ENCODE data around the gene ERBIN. TPM values are rescaled to one million over a fixed set of nuclear protein-coding genes. Genes with fewer than 3 reads are reported as not detected.
"Not testable (repeated sequence)": the region's sequence is repeated elsewhere in the genome, so short reads cannot be mapped to it uniquely, and the experiment has no call there.

Gene ERBIN
- polyA plus RNA-seq, 2 of the 4 experiments (the other 2 are of a cell fraction), result 24.3 to 57.7 TPM

- Histone ChIP-seq H3K4me3 (no peak overlapping the region), H3K4me2 (no peak overlapping the region), H3K9me3 (no peaks in the 10 kb centered on the region), H3K4me1 (no peaks in the 10 kb centered on the region), H3K27ac (no peak overlapping the region)
- TF ChIP-seq EP300 (IDR thresholded peaks at IDR 0.05) (no peak), CTCF (IDR thresholded peaks at IDR 0.05) (no peak), CHD2 (IDR thresholded peaks at IDR 0.05; ENCODE audit: low read length, partially characterized antibody) (no peak), JUN (IDR thresholded peaks at IDR 0.05) (no peak), TFCP2L1 (CRISPR knock-in tag; IDR thresholded peaks at IDR 0.05) (no peak), POLR2A (IDR thresholded peaks at IDR 0.05; ENCODE audit: low read length) (no peak), FOXS1 (CRISPR knock-in tag; IDR thresholded peaks at IDR 0.05) (no peak), KDM5A (IDR thresholded peaks at IDR 0.05) (no peak), RARB (CRISPR knock-in tag; IDR thresholded peaks at IDR 0.05) (no peak), CHD4 (IDR thresholded peaks at IDR 0.05; ENCODE audit: borderline replicate concordance) (no peak), HOXB13 (CRISPR knock-in tag; IDR thresholded peaks at IDR 0.05; ENCODE audit: low read depth) (no peak), SMC3 (IDR thresholded peaks at IDR 0.05) (no peak), RNF2 (IDR thresholded peaks at IDR 0.05; ENCODE audit: borderline replicate concordance, low read depth) (no peak), CEBPB (IDR thresholded peaks at IDR 0.05) (no peak)
- TF ChIP-seq, protein P1, sequence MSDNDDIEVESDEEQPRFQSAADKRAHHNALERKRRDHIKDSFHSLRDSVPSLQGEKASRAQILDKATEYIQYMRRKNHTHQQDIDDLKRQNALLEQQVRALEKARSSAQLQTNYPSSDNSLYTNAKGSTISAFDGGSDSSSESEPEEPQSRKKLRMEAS (IDR thresholded peaks at IDR 0.05), result no peak
- TF ChIP-seq, protein P2, sequence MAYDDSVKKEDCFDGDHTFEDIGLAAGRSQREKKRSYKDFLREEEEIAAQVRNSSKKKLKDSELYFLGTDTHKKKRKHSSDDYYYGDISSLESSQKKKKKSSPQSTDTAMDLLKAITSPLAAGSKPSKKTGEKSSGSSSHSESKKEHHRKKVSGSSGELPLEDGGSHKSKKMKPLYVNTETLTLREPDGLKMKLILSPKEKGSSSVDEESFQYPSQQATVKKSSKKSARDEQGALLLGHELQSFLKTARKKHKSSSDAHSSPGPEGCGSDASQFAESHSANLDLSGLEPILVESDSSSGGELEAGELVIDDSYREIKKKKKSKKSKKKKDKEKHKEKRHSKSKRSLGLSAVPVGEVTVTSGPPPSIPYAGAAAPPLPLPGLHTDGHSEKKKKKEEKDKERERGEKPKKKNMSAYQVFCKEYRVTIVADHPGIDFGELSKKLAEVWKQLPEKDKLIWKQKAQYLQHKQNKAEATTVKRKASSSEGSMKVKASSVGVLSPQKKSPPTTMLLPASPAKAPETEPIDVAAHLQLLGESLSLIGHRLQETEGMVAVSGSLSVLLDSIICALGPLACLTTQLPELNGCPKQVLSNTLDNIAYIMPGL (CRISPR knock-in tag; IDR thresholded peaks at IDR 0.05; ENCODE audit: borderline replicate concordance), result no peak
- DNase-seq (ENCODE audit: low read depth in 1 of 2, low spot score in 1 of 2), result no peak
- CTCF ChIA-PET, result no interaction called here
- 89% methylated on average over 1 of the region's 1 CpG for WGBS (ENCODE audit: missing lambda C conversion rate)
- POLR2A ChIA-PET, result no interaction called here
- FAIRE-seq, result no peak
- no peak for ATAC-seq
These were observed 130.9 kb downstream of the ERBIN start for GRCh38 chr5:66057239-66057638.

DNA sequence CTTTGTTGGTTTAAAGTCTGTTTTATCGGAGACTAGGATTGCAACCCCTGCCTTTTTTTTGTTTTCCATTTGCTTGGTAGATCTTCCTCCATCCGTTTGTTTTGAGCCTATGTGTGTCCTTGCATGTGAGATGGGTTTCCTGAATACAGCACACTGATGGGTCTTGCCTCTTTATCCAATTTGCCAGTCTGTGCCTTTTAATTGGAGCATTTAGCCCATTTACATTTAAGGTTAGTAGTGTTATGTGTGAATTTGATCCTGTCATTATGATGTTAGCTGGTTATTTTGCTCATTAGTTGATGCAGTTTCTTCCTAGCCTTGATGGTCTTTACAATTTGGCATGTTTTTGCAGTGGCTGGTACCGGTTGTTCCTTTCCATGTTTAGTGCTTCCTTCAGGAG is 134.9 kb downstream of the ERBIN start:
- DNase-seq (ENCODE audit: low read depth in 1 of 2, low spot score in 1 of 2); ATAC-seq; H3K27ac ChIP-seq; H3K4me3 ChIP-seq; H3K4me1 ChIP-seq; H3K9me3 ChIP-seq; POLR2A ChIA-PET; H3K4me2 ChIP-seq; CTCF ChIA-PET; FAIRE-seq: not testable (repeated sequence)
- 74% methylated on average over 3 of the region's 3 CpGs for WGBS (ENCODE audit: missing lambda C conversion rate)

- H3K4me1 ChIP-seq; CTCF ChIA-PET; H3K9me3 ChIP-seq; H3K4me2 ChIP-seq; POLR2A ChIA-PET; DNase-seq (ENCODE audit: low read depth in 1 of 2, low spot score in 1 of 2); H3K4me3 ChIP-seq; ATAC-seq; H3K27ac ChIP-seq; FAIRE-seq: not testable (repeated sequence)
- WGBS (ENCODE audit: missing lambda C conversion rate), result 93% methylated on average over 10 of the region's 13 CpGs
These were observed 136.7 kb downstream of the ERBIN start for GRCh38 chr5:66063061-66063460.

DNA sequence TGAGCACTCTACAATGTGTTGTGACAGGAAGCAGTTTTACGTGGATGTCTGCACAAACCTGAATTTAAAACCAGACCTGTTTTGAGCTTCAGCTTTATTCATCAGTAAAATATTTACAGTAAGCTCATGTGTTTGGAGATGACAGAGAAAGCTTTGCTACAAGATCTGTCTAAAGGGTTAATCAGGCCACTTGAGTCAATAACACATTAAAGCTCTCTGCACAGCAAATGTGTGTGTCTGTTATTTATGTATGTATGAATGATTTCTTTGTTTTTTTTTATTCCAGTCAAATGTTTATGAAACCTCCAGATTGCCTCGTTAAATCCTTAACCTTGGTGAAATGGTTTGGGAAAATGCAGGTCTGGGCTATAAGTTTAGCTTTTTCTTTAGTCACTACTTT is 140.5 kb downstream of the ERBIN start:
- FAIRE-seq (no peak), DNase-seq (ENCODE audit: low read depth in 1 of 2, low spot score in 1 of 2) (no peak)

More for the DNA sequence above, 140.5 kb downstream of the ERBIN start:
- H3K4me1 ChIP-seq, result no peaks in the 10 kb centered on the region
- WGBS (ENCODE audit: missing lambda C conversion rate), result 93% methylated on average over 2 of the region's 2 CpGs
- TF ChIP-seq PHF8 (IDR thresholded peaks at IDR 0.05; ENCODE audit: borderline replicate concordance, low read depth) (0 out of 2 replicates have a peak, but pooled peaks have one; percentile 24), HDAC2 (IDR thresholded peaks at IDR 0.05) (no peak), POLR2A (IDR thresholded peaks at IDR 0.05; ENCODE audit: low read length) (no peak)
- ChIA-PET POLR2A (no interaction called here), CTCF (no interaction called here)
- no peaks in the 10 kb centered on the region for H3K9me3 ChIP-seq
- H3K4me3 ChIP-seq, result no peak overlapping the region
- ATAC-seq, result no peak
- no peak overlapping the region for H3K27ac ChIP-seq
- no peak overlapping the region for H3K4me2 ChIP-seq

Data from A549 (cell line).